KBM-7 (cell line): ENCODE results near the gene PLPP6.
A peak's percentile ranks its signal among the peaks of the same experiment; 100 is the strongest.
"Not testable (repeated sequence)": the region's sequence is repeated elsewhere in the genome, so short reads cannot be mapped to it uniquely, and the experiment has no call there.

Experiments
- DNase-seq: peaks from one replicate; pipeline ENCODE4 v3.0.0-alpha.2; 2015
- in situ Hi-C: fragments of 300-500 bp; cut with MboI; formaldehyde crosslinking; loops from 2 replicates; pipeline ENCODE4 v1.14.3; 2020; ENCODE audit warnings: low sequenced_read_pairs, low pct_unique_long_range_greater_than_20kb, mixed read lengths

Gene PLPP6

GRCh38 chr9:4660665-4661064 is 1.4 kb upstream of the PLPP6 start:
- DNase-seq, in situ Hi-C loops: not testable (repeated sequence)

GRCh38 chr9:4661165-4661564 is 929 bp upstream of the PLPP6 start:
- in situ Hi-C loops: no loop called here

GRCh38 chr9:4661611-4662010 is 483 bp upstream of the PLPP6 start:
- in situ Hi-C loops: no loop called here
- DNase-seq: peak; percentile 47

More at GRCh38 chr9:4661165-4661564, 929 bp upstream of the PLPP6 start:
- no peak for DNase-seq

- in situ Hi-C loops: no loop called here
- DNase-seq: no peak
Measured at GRCh38 chr9:4662989-4663792, 1.1 kb downstream of the PLPP6 start.

- DNase-seq: no peak
- in situ Hi-C loops: no loop called here
Measured at GRCh38 chr9:4663956-4664355, 1.9 kb downstream of the PLPP6 start.

- in situ Hi-C loops: no loop called here
- DNase-seq: no peak
Measured at GRCh38 chr9:4665357-4665756, 3.3 kb downstream of the PLPP6 start.

- in situ Hi-C loops: no loop called here
- DNase-seq: peak; percentile 50
Measured at GRCh38 chr9:4666042-4666699, 4.1 kb downstream of the PLPP6 start, which contains the start of gene SPATA6L. Gene SPATA6L, minus strand, starts transcription at chr9:4666480. Its CDS starts 230 bp downstream, at chr9:4666250.

GRCh38 chr9:4667681-4668080 is 5.6 kb downstream of the PLPP6 start:
- DNase-seq: no peak
- in situ Hi-C loops: no loop called here

- DNase-seq: no peak
- in situ Hi-C loops: no loop called here
Measured at GRCh38 chr9:4668604-4669003, 6.5 kb downstream of the PLPP6 start.

- in situ Hi-C loops: no loop called here
- DNase-seq: no peak
Measured at GRCh38 chr9:4669890-4670289, 7.8 kb downstream of the PLPP6 start.

GRCh38 chr9:4670591-4670990 is 8.5 kb downstream of the PLPP6 start:
- in situ Hi-C loops: no loop called here
- DNase-seq: peak; percentile 43

- no peak for DNase-seq
- in situ Hi-C loops: no loop called here
Measured at GRCh38 chr9:4671737-4672136, 9.6 kb downstream of the PLPP6 start.

GRCh38 chr9:4674783-4675182 is 12.7 kb downstream of the PLPP6 start:
- DNase-seq: no peak
- in situ Hi-C loops: no loop called here

GRCh38 chr9:4677392-4677791 is 15.3 kb downstream of the PLPP6 start:
- in situ Hi-C loops: no loop called here

GRCh38 chr9:4678679-4679267 is 16.7 kb downstream of the PLPP6 start:
- in situ Hi-C loops: no loop called here
- no peak for DNase-seq

More at GRCh38 chr9:4677392-4677791, 15.3 kb downstream of the PLPP6 start:
- no peak for DNase-seq

GRCh38 chr9:4679268-4680172 is 17.4 kb downstream of the PLPP6 start, which contains the start of gene CDC37L1:
Gene CDC37L1, plus strand, starts transcription at chr9:4679569. Its CDS starts 199 bp downstream, at chr9:4679768.
- in situ Hi-C loops: no loop called here
- peak; percentile 99 for DNase-seq

- in situ Hi-C loops: no loop called here
- no peak for DNase-seq
Measured at GRCh38 chr9:4680173-4680525, 18.1 kb downstream of the PLPP6 start.

GRCh38 chr9:4680750-4681149 is 18.7 kb downstream of the PLPP6 start:
- in situ Hi-C loops: no loop called here
- no peak for DNase-seq

- no peak for DNase-seq
- in situ Hi-C loops: no loop called here
Measured at GRCh38 chr9:4684820-4685219, 22.7 kb downstream of the PLPP6 start.
